Stimulated activated CD4-positive, alpha-beta T cell treated with anti-CD3 and anti-CD28 coated beads, TNF-alpha, amount 100 ng/mL, for 4 hours (primary cell): ENCODE results near the gene ENOPH1.

Source experiments
- DNase-seq, 3 experiments: peaks; one replicate each; pipeline ENCODE4 v3.0.0-alpha.2; 2020; ENCODE audit warnings: low read depth in 3 of 3

Gene ENOPH1

DNA sequence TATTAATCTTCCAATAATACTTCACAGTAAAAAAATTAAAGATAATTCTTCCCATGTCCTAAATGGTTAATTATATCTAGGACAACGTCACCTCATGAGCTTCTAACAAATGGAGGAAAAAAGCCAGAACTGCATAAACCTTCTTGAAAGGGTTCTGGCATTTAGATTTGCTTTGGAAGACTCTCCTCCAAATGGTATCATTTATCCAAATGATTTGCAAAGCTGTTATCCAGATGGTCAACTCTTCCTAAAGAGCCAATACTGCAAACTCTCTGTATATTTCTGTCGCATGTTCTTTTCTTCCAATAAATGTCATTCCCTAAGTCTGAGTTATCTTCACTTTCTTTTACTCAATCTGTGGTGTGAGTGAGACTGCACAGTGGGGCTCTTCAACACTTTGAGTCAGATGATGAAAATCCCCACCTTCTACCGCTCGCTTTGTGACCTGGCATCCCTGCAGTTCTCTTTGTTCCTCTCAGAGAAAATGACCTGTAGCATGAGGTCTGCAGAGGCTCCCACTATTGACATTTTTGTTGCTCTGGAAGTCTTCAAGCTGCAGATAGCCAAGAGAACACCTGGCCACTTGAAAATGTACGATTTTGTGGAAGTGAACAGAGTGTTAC lies 78.5 kb downstream of the ENOPH1 start:
- DNase-seq: no peak

DNA sequence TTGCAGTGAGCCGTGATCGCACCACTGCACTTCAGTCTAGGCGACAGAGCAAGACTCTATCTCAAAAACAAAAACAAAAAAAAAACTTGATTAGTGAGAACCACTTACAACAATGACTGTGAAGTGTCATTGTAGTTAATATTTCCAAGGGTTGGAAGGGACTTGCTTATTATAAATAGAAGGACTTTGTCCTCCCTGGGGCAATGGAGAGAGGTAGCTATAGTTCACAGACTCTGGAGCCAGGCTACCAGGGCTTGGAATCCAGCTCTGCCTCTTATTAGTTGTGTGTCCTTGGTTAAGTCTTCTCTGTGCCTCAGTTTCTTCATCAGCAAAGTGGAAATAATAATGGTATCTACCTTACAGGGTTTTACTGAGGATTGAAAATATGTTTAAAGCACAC lies 79.8 kb downstream of the ENOPH1 start:
- DNase-seq: no peak
